Transverse colon (tissue), 4 donors: ENCODE measurements around the gene SLTM. TPM values are rescaled to one million over a fixed set of nuclear protein-coding genes. Genes with fewer than 3 reads are reported as not detected.

Experiments used
- DNase-seq: peaks from one replicate; pipeline ENCODE4 v3.0.0-alpha.2; 2019
- H3K27ac ChIP-seq, 4 donors: fragments of 200-600 bp; sonication (generic); 2 replicates each; pipeline ENCODE4 v1.5.1; 2016 to 2018; ENCODE audit warnings: inconsistent platforms in 4 of 4
- H3K27me3 ChIP-seq: fragments of 200-600 bp; sonication (generic); 2 replicates; pipeline ENCODE4 v1.5.1; 2017; ENCODE audit warnings: inconsistent platforms
- H3K36me3 ChIP-seq, 4 donors: fragments of 200-600 bp; sonication (generic); 2 replicates each; pipeline ENCODE4 v1.5.1; 2017 to 2019; ENCODE audit warnings: inconsistent platforms in 4 of 4
- H3K4me1 ChIP-seq, 4 donors: fragments of 200-600 bp; sonication (generic); 2 replicates each; pipeline ENCODE4 v1.5.1; 2017 to 2020; ENCODE audit warnings: inconsistent platforms in 4 of 4
- H3K4me3 ChIP-seq, 4 donors: fragments of 200-600 bp; sonication (generic); 1 replicate in 1 of 4; 2 replicates in 3 of 4; pipeline versions ENCODE4 v1.5.1 to v1.6.1; 2017 to 2019; ENCODE audit warnings: inconsistent platforms in 4 of 4
- H3K9me3 ChIP-seq, 2 donors: fragments of 200-600 bp; sonication (generic); 2 replicates each; pipeline ENCODE4 v1.5.1; 2017 to 2019; ENCODE audit warnings: inconsistent platforms in 2 of 2
- CTCF ChIP-seq, 5 experiments: fragments of 200-600 bp in 3 of 5; fragments of 450-650 bp in 2 of 5; sonication (generic) in 3 of 5; IDR thresholded peaks; 1 replicate in 2 of 5; 2 replicates in 3 of 5; pipeline ENCODE4 v1.5.1; 2016 to 2017; ENCODE audit warnings: antibody characterized with exemption in 5 of 5, inconsistent platforms in 3 of 5, mild to moderate bottlenecking in 2 of 5, moderate library complexity in 1 of 5
- EP300 ChIP-seq: sonication (generic); formaldehyde crosslinking; IDR thresholded peaks from one replicate; pipeline ENCODE4 v1.6.1; 2017; ENCODE audit warnings: antibody characterized with exemption, low read depth
- POLR2A ChIP-seq: fragments of 450-650 bp; IDR thresholded peaks from one replicate; pipeline ENCODE4 v1.6.1; 2016; ENCODE audit warnings: antibody characterized with exemption, mild to moderate bottlenecking, moderate library complexity
- POLR2AphosphoS5 ChIP-seq, 3 donors: sonication (generic); formaldehyde crosslinking; IDR thresholded peaks; one replicate each; pipeline ENCODE4 v1.6.1; 2016; ENCODE audit warnings: antibody characterized with exemption in 3 of 3
- WGBS, 2 donors: methylation state at CpG; one replicate each; pipeline ENCODE4 v1.1.5; 2018; ENCODE audit warnings: low coverage in 1 of 2; 5-methylcytosine and 5-hydroxymethylcytosine counted together
- in situ Hi-C, 4 donors: fragments of 200-750 bp; cut with MboI; loops; one replicate each; pipeline versions ENCODE4 v1.15.0 to v1.15.1; 2017; ENCODE audit warnings: low sequenced_read_pairs in 3 of 4, low pct_ligation_motif_present in 1 of 4, low pct_unique_long_range_greater_than_20kb in 1 of 4
- intact Hi-C: fragments of 100-400 bp; cut with DNase I; formaldehyde crosslinking; loops from one replicate; pipeline ENCODE4 v1.15.1; 2023; ENCODE audit warnings: low total_unique reads
- total RNA-seq, 4 donors: library from RNA; depleted of rRNA; stranded (reverse); fragments of >200 nt; gene quantifications; one replicate each; pipeline ENCODE4 v1.1.0, GENCODE V29; 2016

SLTM gene
- total RNA-seq, 4 donors from 2014 or later = 91.9 to 447 (median 143) TPM

- Histone ChIP-seq H3K27me3 (no peaks in the 10 kb centered on the region), H3K36me3 (peaks cover 0 to 35% (median 15%) of the 10 kb centered on the region in 4 donors), H3K4me1 (no peaks in the 10 kb centered on the region), H3K27ac (no peak overlapping the region), H3K4me3 (no peak overlapping the region), H3K9me3 (no peaks in the 10 kb centered on the region)
- in situ Hi-C loops = no loop called here
- TF ChIP-seq POLR2A (no peak), CTCF (IDR thresholded peaks at IDR 0.05) (no peak), POLR2AphosphoS5 (IDR thresholded peaks at IDR 0.05) (no peak), EP300 (no peak)
- intact Hi-C loops = no loop called here
- no peak for DNase-seq
Measured at GRCh38 chr15:58875343-58875742, 58.1 kb downstream of the SLTM start.

DNA sequence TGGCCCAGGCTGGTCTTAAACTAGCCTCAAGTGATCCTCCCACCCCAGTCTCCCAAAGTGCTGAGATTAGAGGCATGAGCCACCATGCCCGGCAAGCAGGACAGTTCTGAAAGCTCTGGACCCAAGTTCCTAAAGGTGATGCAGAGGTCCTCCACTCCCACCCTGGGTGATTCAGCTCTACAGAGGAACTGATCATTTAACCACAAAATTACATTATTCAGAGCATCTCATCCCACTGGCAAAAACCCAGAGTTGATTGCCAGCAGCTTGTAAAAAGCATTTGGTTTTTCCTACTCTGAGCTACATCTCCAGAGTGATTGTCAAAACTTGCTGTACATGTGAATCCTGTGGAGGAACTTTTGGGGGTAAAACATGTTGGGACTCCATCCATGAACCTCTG lies 60.2 kb downstream of the SLTM start:
- no peaks in the 10 kb centered on the region for H3K27me3 ChIP-seq
- H3K9me3 ChIP-seq = no peaks in the 10 kb centered on the region
- DNase-seq = no peak
- H3K36me3 ChIP-seq = peaks cover 0 to 15% (median 5%) of the 10 kb centered on the region in 4 donors
- WGBS, 2 donors = 81% methylated on average over 1 of the region's 1 CpG; no CpG with 5 or more reads in 1 of the 2 donors
- intact Hi-C loops (no loop called here), in situ Hi-C loops (no loop called here)
- no peaks in the 10 kb centered on the region for H3K4me1 ChIP-seq
- no peak overlapping the region for H3K27ac ChIP-seq
- no peak overlapping the region for H3K4me3 ChIP-seq
- TF ChIP-seq EP300 (no peak), POLR2A (no peak), POLR2AphosphoS5 (IDR thresholded peaks at IDR 0.05) (no peak), CTCF (IDR thresholded peaks at IDR 0.05) (no peak)

DNA sequence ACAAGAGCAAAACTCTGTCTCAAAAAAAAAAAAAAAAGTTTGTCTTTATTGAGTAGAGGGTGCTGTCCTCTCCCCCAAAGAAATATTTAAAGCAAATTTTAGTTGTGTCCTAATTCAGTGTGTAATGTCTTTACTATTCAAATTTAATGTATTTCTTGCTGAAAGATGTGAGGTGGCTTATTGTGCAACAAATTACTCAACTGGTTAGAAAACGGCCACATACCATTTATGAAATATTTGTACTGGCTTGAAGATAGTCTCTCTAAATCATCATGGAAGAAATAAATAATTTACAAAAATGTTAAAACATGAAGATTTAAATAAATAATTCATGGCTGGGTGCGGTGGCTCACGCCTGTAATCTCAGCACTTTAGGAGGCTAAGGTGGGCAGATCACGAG lies 63.0 kb downstream of the SLTM start:
- TF ChIP-seq EP300 = no peak

GRCh38 chr15:58867926-58868325 lies 65.6 kb downstream of the SLTM start:
- no peaks in the 10 kb centered on the region for H3K27me3 ChIP-seq
- in situ Hi-C loops (no loop called here), intact Hi-C loops (no loop called here)
- TF ChIP-seq EP300 (no peak), POLR2A (no peak), CTCF (IDR thresholded peaks at IDR 0.05) (no peak), POLR2AphosphoS5 (IDR thresholded peaks at IDR 0.05) (no peak)
- no peak overlapping the region for H3K4me3 ChIP-seq
- DNase-seq = no peak
- no peaks in the 10 kb centered on the region for H3K9me3 ChIP-seq
- peaks cover 0 to 7% (median 2%) of the 10 kb centered on the region in 4 donors for H3K4me1 ChIP-seq
- H3K36me3 ChIP-seq = no peaks in the 10 kb centered on the region
- no peak overlapping the region for H3K27ac ChIP-seq
- 93 to 100% methylated on average over 1 to 4 of the region's 4 CpGs for WGBS, 2 donors

More for the DNA sequence above, 63.0 kb downstream of the SLTM start:
- Histone ChIP-seq H3K27ac (no peak overlapping the region), H3K27me3 (no peaks in the 10 kb centered on the region), H3K9me3 (no peaks in the 10 kb centered on the region), H3K4me3 (no peak overlapping the region), H3K4me1 (no peaks in the 10 kb centered on the region), H3K36me3 (no peaks in the 10 kb centered on the region)
- 92 to 98% methylated on average over 4 of the region's 4 CpGs for WGBS, 2 donors
- in situ Hi-C loops (no loop called here), intact Hi-C loops (no loop called here)
- no peak for DNase-seq

DNA sequence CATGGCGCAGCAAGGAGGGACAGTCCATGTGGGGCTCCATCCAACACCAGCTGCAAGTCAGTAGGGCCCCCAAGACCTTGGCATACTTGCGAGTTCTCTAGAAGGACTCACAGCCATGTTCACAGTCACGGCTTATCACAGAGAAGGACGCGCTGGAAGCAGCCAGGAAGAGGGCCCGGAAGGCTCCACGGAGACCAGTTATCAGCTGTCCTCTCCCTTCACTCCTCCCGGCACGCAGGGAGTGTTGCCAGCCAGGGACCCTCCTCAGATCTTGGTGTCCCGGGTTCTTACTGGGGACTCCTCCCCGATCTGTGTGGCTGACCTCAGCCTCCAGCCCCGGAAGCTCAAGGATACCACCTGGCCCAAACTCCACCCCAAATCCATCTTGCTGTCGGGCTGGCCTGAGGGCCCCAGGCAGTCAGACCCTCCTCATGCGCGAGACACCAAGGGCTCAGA lies 68.0 kb downstream of the SLTM start:
- in situ Hi-C loops (no loop called here), intact Hi-C loops (no loop called here)
- WGBS, 2 donors = 72% methylated on average over 15 of the region's 15 CpGs; no CpG with 5 or more reads in 1 of the 2 donors
- H3K4me3 ChIP-seq = peak overlapping the region in 2 of 4 donors; percentile 23 to 25
- no peak overlapping the region for H3K27ac ChIP-seq
- DNase-seq = no peak
- peaks cover 0 to 7% (median 2%) of the 10 kb centered on the region in 4 donors for H3K4me1 ChIP-seq
- H3K9me3 ChIP-seq = no peaks in the 10 kb centered on the region
- no peaks in the 10 kb centered on the region for H3K27me3 ChIP-seq
- no peaks in the 10 kb centered on the region for H3K36me3 ChIP-seq
- TF ChIP-seq CTCF (IDR thresholded peaks at IDR 0.05) = no peak
- no peak for TF ChIP-seq POLR2A
- TF ChIP-seq EP300 = no peak
- TF ChIP-seq POLR2AphosphoS5 (IDR thresholded peaks at IDR 0.05) = no peak
